ENCODE data around the gene MTOR.

DNA sequence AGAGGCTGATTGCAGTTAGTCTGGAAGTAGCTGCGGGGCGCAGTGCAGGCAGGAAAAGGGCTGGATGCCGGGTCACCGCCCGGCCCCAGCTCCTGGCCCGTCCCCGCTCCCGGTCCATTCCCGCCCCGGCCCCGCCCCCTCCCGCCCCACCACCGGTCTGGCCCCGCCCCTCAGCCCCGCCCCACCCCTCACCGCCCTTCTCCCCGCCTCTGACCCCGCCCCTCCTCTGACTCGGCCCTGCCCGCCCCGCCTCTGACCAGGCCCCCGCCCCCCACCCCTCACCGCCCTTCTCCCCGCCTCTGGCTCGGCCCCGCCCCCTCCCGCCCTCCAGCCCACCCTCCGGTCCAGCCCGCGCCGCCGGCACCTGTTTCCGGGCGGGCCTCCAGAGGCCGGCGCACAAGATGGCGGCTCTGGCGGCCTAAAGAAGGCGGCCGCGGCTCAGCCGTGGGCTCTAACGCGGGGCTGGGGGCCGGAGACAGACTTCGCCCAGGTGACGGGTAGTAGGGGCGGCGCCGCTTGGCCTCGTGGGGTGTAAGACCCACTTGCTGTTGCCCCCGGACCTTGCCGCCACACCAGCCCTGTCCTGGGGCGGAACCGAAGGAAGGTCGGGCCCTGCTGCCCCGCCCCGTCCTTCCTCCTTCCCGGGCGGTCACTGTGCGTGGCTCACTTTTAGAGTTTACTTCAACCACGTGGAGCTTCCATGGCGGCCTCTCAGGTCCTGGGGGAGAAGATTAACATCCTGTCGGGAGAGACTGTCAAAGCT, 10.7 kb upstream of the MTOR start, which contains the start of gene UBIAD1:
- TF ChIP-seq, protein P1, sequence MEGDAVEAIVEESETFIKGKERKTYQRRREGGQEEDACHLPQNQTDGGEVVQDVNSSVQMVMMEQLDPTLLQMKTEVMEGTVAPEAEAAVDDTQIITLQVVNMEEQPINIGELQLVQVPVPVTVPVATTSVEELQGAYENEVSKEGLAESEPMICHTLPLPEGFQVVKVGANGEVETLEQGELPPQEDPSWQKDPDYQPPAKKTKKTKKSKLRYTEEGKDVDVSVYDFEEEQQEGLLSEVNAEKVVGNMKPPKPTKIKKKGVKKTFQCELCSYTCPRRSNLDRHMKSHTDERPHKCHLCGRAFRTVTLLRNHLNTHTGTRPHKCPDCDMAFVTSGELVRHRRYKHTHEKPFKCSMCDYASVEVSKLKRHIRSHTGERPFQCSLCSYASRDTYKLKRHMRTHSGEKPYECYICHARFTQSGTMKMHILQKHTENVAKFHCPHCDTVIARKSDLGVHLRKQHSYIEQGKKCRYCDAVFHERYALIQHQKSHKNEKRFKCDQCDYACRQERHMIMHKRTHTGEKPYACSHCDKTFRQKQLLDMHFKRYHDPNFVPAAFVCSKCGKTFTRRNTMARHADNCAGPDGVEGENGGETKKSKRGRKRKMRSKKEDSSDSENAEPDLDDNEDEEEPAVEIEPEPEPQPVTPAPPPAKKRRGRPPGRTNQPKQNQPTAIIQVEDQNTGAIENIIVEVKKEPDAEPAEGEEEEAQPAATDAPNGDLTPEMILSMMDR (conservative IDR thresholded peaks at IDR 0.05 in 1 of 2, IDR thresholded peaks at IDR 0.05 in 1 of 2; ENCODE audit: extremely low read depth in 1 of 2, insufficient read depth in 1 of 2, low read depth in 1 of 2, low read length in 2 of 2) = peak in 1 of 2 donors; percentile 42
- TF ChIP-seq EZH2 (IDR thresholded peaks at IDR 0.05; ENCODE audit: borderline replicate concordance, low read length) = no peak

Measured in mammary epithelial cell (primary cell).